Epidermal melanocyte (primary cell): ENCODE measurements around the gene IRS1.

ENCODE experiments used
- DNase-seq: peaks from one replicate; pipeline ENCODE4 v3.0.0; 2011; ENCODE audit warnings: low spot score; ENCODE audit not compliant: insufficient read length

IRS1 gene

DNA sequence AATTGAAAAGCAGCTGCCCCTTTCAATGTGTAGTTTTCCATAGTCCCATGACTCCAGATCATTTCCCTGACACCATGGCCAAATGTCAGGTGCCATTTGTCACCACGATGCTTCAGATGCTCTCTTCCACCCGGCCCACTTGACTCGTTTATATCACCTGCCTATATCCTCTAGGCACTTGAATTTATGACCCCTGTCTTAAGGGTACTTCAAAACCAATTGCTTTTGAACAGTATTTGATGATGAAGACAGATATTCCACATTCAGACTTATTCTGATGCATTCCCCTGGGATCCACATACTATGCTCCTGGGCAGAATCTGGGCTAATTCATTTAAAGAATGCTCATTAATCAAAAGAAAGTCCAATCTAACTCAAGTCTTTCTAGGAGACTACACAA is 19.3 kb upstream of the IRS1 start:
- DNase-seq = no peak

DNA sequence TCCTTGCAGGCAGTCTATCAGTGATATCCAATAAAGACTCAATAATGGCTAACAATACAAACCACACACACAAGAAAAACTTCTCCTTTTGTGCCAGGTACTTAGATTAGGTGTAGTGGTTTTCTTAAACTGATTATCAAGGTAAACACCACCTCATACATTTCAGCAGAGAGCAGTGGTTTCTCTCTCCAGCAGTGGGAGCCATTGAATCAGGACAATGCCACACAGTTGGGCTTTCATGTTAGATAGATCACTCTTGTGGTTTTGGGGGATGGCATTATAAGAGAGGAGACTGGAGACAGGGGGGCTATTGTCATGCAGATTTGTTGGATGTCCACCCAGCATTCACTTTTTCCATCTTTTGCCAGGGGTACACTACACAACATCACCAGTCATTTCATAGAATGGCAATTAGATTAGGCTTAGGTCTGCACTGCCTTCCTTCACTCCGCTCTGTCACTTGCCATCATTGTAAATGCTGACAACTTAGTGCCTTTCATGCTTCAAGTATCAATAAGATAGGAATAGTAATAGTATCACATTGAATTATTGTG is 13.6 kb upstream of the IRS1 start:
- no peak for DNase-seq

DNA sequence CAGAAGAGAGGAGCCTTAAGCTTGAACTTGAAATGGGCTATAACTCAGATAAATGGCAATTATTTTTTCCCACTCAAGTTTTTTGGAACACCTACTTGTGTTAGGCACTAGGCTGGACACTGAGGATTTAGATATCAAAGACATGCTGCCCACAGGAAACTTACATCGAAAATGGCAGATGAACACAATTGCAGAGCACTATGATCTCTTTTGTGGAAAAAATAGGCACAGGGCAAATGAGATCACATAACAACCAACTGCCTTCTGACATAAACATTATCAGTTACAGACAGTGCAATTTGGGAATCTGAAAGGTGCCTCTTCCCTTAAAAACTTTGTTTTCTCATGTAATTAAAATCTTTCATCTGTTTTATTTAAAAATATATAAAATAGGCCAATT is 3.8 kb upstream of the IRS1 start:
- DNase-seq = no peak

DNA sequence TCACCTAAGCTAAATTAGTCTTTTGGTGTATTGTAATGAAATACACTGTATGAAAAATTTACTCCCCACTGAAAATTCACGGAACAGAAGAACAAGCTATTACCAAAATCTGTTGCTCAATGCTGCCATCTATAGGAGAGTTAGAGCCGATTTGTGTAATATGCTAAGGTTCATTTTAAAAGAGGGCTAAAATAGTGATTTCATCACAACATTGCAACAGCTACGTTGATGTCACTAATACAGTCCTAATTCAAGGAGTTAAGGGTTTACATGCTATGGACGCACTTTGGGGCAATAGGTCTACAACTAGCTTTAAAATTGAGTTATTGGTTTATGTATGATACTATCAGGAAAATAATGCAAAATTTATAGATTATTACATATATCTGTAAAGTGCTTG is 3.0 kb upstream of the IRS1 start:
- peak; percentile 59 for DNase-seq

DNA sequence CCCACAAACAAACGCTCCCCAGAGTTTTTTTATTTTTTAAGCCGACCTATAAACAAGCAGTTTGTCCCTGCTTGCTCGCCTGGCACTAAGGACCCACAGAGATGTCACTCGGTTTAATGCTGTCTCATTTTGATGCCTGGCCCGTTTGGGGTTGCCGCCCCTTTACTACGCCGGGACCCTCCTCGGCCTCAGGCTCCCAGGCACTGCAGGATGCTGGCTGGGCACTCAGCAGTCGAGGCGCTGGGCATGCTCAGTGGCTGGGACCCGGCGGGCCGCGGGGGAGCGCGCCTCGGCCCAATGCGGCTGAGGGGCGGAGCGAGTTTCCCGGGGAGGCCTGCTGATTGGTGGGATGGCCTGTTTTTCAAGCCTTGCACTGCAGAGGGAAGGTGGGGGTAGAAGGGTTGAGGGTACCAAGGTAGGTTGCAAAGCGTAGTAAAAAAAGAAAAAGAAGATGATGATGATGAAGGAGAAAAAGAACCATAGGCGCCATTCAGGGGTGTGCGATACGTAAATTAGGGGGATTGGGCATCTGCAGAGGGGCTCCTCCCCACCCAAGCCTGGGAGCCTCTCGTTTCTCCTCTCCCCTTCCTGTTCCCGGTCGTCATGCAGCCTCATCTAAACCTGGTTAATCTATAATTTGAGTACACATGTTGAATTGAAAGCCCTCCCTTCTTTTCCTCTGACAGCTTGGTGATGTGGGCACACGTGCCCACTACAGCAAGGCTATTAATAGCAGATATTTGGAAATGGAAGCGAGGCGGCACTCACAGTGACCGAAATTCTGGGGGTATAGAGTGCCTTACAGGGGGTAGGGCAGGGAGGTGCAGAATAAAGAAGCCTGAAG is 1.5 kb upstream of the IRS1 start:
- peak; percentile 80 for DNase-seq

DNA sequence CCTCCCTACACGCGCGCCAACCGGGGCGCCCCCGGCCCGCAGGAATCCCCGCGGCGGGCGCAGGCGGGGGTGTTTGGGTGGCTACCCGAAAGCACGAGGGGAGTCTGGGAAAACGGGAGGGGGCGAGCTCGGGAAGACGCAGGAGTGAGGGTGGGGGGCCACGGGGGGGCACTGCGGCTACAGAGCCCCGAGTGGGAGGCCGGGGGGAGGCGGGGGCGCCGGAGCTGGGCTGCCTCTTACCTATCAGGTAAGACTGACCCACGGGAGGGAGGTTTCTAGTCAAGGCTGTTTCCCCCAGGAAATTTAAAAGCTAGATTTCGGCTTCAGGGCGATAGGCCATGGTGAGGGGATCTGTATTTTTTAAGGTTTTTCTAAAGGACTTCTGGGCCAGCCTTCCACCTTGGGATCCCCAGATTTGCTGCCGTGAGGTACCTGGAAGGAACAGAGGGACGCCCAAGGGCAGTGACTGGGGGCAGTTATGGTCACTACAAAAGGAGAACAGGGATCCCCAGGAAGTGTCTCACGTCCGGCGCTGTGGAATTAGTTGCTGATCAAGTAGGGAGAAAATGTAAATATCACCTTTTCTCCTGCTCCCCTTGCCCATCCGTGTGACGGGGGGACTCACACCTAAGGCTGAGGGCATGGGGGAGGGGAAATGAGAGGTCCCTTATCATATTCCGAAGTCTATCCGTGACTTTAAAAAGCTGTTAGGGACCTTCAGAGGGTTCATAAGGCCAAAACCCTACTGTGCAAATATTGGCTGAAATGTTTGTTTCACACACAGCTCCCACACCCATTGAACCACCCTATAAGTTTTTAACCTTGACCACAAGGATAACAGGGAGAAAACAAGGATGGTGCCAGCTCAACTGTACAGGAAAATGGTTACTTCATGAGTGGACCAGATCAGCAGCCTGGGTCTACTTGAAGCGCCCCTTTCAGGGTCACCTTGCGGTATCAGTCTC is 638 bp upstream of the IRS1 start:
- DNase-seq = no peak

DNA sequence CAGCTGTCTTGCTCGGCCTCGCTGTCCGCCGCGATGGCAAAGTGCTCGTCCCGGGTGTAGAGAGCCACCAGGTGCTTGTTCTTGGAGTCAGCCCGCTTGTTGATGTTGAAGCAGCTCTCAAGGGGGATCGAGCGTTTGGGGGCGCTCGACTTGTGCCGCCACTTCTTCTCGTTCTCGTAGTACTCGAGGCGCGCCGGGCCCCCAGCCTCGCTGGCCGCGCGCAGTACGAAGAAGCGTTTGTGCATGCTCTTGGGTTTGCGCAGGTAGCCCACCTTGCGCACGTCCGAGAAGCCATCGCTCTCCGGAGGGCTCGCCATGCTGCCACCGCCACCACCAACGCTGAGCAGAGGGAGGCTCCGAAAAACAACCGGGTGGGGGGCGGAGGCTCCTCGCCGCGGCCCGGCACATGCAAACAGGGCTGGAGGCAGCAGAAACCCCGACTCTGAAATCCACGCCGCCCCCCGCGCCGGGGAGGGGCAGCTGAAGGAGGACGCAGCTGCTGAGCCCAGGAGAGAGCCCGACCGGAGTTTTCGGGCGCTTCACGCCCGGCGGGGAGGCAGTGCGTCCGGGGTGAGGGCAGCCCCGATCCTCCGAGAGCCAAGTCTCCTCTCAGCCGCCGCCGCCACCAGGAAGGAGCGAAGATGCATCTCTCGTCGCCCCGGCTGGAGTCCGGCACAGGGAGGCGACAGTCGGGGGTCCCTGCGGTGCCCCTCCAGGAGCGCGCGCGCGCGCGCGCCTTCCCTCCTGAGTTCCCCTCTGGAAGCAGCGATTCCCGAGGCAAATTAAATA is 1.0 kb downstream of the IRS1 start:
- DNase-seq = no peak

DNA sequence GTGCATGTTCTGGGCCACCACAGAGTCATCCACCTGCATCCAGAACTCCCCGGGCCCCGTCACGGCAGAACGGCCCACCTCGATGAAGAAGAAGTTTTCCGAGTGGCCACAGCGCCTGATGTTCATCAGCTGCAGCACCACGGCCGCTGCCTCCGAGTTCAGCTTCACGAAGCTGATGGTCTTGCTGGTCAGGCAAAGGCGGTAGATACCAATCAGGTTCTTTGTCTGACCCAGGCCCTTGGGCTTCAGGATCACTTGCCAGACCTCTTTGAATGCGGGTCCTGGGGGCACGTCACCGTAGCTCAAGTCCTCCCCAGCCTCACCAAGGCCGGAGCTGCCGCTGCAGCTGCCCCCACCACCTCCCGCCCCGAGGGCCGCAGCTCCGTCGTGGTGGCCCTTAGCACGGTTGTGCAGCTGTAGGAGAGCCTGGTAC is 1.6 kb downstream of the IRS1 start:
- no peak for DNase-seq

DNA sequence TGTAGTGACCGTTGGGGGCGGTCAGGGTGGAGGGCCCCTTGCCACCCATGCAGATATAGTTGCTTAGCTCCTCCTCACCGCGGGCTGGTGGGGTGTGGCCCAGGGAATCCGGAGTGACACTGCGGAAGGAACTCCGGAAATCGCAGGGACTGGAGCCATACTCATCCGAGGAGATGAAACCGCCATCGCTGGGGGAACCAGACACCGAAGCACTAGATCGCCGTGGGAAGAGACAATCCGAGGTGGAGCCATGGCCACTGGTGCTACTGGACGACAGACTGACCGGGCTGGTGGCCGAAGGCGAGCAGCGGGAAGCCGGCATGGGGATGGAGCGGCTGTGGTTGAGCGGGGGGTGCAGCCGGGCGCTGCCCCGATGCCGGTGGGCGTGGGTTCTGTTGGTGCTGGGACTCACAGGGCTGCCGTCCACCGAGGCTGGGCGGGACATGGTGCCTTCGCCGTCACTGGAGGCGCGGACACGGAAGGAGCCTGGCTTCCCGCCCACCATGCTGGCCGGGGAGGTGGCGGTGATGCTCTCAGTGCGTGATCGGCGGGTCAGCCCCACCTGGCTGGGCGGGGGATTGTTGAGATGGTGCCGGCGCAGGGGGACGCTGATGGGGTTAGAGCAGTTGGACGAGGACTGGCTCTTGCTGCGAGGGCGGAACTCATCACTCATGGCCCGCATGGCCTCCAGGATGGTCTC is 2.2 kb downstream of the IRS1 start:
- DNase-seq = no peak

DNA sequence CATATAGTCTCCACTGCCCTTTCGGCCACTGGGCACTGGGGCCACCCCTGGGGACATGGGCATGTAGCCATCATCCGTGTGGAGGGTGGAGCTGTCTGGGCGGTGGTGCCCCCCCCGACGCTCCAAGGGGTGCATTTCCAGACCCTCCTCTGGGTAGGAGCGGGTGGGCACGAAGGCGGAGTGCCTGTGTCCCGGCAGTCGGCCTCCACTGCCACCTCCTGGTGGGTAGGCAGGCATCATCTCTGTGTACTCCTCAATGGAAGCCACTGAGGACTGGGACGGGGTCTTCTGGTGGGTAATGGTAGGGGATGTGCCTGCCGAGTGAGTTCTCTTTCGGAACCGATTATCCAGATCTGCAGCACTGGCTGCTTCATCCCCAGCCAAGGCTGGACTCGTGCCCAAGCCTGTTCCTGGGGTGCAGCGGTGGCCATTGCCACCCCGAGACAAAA is 2.8 kb downstream of the IRS1 start:
- no peak for DNase-seq

DNA sequence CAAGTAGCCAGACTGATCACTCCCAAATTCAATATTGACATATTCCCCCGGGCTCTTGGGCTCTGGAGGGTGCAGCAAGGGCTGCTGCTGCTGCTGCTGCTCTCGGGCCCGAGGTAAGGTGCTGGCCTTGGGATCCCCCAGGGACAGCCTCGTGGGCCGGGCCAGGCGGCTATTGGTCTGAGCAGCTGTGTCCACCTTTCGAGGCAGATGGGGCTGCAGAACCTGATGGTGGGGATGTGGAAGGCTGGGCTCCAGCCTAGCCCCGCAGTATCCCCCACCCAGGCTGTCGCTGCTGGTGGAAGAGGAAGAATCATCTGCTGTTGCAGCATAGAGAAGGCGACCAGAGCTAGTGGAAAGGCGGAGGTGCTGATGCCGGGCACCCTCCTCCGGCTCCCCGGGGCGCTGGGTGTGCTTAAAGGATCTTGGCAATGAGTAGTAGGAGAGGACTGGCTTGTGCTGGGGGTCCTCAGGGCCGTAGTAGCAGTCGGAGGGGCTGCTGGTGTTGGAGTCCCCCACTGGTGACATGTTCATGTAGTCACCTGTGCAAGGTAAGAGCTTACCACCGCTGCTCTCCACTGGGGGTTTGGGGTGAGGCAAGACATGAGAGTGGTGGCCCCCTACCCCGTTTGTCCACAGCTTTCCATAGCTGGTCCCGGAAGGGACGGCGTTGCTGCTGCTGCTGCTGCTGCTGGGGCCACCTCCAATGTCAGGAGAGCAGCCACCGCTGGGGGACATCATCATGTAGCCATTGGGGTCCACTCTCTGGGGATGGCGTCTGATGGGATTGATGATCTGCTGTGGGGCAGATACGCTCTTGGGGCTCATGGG is 3.4 kb downstream of the IRS1 start:
- DNase-seq = no peak

DNA sequence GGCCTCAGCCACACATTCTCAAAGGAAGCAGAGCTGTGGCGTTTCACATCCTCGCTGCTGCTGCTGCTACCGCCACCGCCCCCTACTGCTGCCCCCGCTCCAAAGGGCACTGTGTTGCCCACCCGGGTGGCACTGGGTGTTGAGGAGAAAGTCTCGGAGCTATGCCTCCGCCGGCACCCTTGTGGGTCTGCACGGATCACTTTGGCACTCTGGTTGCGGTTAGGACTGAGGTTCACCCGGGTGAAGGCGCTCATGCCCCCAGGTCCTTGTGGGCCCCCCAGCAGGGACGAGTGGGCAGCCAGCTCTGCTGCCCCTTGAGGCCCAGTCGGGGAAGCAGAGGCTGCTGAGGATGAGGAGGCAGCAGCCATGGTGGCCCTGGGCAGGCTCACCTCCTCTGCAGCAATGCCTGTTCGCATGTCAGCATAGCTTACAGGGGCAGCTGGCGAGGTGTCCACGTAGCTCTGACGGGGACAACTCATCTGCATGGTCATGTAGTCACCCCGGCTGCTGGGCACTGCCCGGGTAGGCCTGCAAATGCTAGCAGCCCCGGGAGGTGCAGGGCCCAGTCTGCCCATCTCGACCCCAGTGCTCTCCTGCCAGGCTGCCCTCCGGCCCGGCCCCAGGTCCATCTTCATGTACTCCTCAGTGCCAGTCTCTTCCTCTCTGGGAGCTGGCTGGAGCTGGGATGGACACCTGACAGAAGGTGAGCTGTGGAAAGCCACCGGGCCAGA is 4.2 kb downstream of the IRS1 start:
- no peak for DNase-seq

DNA sequence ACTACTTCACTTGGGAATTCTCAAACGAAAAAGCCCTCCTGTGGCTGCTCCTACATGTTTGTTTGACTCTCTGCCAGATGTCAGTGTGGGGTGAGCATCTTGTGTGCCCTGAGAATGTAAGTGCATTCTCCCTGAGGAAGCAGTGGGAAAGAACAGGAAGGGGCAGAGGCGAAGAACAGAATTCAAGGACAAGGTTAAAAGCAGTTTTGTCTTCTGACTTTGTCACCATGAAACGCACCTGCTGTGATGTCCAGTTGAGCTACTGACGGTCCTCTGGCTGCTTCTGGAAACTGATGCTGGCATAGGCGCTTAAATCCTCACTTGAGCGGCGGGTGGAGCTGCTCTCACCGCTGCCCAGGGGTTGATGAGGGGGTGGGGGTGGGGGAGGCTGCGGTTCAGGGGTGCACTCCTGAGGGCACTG is 4.9 kb downstream of the IRS1 start:
- DNase-seq = no peak

DNA sequence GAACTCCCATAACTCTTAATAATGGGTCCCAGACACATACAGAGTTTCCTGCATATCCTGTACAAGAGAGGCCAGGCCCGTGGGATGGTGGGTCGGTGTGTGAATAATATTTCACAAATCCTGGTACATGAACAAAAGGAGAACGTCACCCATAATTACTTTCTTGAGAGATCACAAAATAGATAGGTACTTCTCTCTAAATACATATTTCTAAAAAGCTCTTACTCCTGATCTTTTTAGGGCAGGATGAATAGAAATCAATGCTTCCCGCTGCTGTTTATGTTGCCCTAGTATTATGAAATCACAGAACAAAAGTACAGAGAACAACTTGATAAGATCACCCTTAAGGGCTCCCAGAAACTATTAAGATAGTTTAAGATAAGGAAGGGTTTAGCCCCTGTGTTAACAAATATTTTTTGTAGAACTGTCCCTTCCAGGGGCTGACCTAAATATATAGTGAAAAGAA is 5.4 kb downstream of the IRS1 start:
- no peak for DNase-seq

DNA sequence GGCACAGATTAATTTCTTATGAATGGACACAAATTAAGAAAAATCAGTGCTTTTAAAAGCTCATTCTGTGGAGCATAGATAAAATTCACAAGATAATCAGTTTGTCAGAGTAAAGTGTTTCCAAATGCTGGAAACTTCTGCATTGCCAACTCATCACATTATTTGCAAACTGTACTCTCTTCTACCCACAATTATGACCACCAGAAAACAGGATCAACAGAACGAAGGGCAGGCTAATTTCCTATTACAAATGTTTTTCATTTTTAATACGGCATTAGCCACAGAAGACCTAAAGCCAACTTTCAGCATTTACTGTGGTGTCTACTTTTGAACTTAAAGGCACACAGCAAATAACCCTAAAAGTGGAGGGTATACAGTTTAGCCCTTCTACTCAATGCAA is 6.0 kb downstream of the IRS1 start:
- DNase-seq = no peak

DNA sequence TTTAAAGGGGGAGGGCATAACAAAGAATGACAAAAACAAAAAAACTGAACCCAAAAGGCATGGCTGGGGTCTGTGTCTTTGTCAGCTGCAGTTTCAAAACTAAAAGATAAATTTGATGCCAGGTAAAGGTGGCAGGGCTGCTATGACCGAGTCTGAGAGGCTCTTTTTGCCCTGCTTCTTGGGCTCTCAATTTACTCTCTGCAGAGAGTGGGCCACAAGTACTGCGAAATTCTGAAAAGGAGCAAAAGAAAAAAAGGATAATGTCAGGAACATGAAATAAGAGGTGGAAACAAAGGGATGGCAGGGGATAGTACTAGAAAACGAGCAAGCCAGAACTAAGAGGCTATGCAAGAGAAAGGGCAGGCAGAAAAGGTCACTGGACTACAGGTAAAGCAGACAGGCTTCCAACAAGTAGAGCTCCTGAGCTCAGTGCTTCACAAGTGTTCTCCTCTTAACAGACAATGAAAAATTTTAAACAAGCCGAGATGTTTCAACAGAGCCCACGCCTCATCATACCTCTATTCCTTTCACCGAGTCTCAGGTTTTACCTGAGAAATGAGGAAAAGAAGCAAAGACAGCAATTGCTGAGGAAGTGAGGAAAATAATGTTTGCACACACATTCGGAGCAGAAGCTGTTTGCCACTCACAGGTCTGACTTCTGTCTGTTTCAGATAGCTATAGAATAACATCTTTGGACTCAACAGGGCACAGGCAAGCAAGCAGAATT is 7.3 kb downstream of the IRS1 start:
- no peak for DNase-seq

DNA sequence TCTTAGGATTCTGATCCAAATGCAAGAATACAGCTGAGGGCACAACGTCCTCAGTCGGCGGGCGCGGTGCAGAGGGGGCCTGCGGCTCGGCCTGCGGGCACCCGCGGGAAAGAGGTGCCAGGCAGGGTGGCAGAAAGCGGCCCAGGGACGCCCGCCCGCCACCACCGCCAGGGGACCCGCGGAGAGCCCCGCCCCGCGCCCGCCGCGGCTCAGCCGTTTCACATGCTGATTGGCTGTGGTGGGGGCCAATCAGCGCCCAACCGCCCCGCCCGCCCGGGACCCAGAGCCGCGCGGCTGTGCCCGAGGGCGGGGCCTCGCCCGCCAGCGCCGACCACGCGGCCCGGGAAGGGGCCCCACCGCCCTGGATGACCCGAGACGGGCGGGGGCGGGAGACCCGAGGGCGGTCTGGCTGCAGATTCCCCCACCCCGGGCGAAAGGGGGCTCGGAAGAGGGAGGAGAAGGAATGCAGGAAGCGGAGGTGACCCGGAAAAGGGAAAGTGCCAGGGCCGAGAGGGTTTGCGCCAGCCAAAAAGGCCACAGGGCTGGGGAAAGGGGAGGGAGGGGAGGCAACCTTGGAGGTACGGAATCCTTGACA is 8.0 kb downstream of the IRS1 start:
- DNase-seq = peak; percentile 93

DNA sequence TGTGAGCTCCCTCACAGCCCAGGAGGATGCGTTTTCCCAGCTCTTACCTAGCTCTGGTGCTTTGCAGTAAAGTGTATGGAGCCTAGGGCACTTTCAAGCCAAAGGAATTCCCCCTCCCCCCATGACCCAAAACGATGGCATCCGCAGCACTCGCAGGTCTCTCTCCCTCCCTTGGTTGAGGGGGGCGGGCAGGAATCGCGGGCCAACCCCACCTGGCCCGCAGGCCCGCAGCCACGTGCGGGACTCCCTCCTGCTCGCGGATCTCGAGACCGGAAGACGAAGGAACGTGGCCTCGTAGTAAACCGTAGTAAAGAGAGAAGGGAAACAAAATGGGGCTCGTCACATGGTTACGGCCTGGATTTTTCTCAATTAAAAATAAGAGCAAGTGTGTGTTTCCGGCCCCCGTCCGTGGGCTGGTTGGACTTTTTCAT is 8.5 kb downstream of the IRS1 start:
- no peak for DNase-seq
